GM18907 (cell line): ENCODE results near the gene TIMP2.
"Not testable (repeated sequence)": the region's sequence is repeated elsewhere in the genome, so short reads cannot be mapped to it uniquely, and the experiment has no call there.

Experiments used
- ATAC-seq: cut with Tn5 transposase; IDR thresholded peaks from one replicate; pipeline ENCODE4 v1.9.1; 2021; ENCODE audit warnings: mild to moderate bottlenecking, moderate library complexity; ENCODE audit not compliant: unreplicated experiment

The TIMP2 gene

DNA sequence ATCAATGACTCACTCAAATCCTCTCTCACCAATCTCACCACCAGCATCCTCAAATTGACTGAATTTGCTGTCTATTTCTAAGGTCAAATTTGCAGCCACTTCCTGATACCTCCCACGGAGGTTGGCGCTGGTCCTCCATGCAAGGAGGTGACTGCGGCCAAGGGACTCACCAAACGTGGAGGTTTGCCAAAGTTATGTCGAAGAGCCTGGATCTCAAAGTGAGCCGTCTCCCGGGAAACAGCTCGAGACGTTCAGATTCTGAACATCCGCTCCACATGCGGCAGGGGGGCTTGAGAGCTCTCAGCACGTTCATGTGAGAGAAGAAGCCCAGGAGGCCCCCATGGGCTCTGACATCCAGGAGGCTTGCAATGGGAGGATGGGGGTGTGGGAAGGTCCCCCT lies 31.9 kb upstream of the TIMP2 start:
- no peak for ATAC-seq

DNA sequence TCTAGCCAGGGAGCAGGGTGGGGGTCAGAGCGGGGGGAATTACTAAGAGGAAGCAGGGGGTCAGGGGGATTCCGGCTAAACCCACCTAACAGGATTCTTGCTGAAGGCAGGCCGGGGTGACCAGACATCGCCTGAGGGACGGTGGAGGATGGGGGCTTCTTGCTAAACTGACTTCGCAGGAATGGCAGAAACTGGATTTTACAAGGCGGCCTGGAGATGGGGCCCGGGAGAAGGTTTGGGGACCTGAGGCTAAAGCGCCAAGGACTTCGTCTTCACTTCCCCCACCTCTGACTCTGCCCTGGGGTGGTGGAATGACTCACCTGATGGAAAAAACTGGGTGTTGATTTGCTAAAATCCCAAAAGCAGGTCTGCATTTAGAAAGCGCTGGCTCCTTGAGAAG lies 31.1 kb upstream of the TIMP2 start:
- ATAC-seq = no peak

DNA sequence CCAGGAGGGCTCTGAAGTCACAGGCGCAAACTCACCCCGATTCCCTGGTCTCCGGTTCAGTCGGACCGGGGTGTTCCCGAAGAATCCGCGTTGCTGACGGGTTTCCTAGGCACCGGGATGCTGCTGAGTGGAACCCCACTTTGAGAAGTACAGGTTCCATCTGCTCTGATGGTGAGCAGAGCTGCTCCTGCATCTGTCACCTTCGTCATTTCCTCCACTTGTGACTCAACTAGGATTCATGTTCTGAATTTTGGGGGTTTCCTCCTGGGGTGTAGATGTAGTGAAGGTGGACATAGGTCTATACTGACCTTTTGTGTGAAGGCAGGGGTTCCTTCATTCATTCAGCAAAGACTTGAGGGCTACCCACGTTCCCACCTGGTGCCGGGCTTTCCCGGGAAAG lies 29.5 kb upstream of the TIMP2 start:
- ATAC-seq = no peak

DNA sequence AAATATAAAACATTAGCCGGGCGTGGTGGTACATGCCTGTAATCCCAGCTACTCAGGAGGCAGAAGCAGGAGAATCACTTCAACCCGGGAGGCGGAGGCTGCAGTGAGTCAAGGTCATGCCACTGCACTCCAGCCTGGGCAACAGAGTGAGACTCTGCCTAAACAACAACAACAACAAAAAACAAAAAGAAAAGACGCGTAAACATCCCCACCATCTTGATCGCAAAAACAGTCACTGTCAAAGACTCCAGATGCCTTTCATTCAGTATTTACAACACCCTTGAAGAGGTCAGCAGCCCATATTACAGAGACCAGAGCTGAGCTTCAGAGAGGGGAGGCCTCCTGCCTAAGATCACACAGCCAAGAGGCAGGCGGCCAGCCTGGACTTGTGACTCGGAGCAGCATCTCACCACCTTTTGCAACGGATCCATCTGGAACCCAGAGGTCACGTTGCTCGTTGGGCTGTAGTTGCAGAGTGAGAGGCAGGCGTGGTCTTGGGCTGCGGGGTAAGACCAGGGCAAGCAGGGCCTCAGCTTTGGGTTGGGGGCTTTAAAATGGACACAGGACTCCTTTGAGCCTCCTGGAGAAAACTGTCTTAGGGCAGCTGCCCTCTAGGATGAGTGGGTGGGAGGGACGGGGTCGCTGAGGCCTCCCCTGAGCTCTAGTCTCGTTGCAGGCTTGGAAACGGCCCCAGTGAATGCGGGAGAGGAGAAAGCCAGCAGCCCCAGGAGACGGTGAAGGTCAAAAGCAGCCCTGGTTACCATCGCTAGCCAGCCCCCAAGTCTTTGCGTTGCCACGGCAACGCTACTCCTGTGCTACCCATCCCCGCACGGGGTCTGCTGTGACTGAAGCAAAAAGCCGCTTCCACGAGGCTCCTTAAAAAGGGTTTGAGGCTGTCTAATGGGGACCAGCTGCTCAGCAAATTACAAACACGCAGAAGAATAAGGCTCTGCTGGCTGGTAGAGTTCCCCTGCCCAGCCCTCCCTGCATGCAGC lies 28.5 kb upstream of the TIMP2 start:
- no peak for ATAC-seq

DNA sequence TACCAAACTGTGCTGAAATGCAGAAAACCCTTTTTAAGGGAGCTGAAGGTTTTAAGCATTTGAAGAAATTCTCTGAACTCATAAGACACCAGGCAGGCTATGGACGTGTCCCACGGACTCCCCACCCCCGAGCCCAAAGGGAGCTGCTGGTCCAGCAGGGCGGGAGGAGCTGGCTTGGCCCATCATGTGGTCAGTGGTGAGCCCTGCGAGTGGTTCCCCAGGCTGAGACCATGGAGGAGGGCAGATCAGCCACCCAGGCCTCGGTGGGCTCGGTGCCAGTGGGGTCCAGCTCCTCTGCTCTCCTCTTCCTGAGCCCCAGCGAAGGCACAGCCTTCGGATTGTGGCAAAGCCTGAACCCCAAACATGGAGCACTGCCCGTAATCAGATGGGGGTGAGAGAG lies 27.5 kb upstream of the TIMP2 start:
- no peak for ATAC-seq

DNA sequence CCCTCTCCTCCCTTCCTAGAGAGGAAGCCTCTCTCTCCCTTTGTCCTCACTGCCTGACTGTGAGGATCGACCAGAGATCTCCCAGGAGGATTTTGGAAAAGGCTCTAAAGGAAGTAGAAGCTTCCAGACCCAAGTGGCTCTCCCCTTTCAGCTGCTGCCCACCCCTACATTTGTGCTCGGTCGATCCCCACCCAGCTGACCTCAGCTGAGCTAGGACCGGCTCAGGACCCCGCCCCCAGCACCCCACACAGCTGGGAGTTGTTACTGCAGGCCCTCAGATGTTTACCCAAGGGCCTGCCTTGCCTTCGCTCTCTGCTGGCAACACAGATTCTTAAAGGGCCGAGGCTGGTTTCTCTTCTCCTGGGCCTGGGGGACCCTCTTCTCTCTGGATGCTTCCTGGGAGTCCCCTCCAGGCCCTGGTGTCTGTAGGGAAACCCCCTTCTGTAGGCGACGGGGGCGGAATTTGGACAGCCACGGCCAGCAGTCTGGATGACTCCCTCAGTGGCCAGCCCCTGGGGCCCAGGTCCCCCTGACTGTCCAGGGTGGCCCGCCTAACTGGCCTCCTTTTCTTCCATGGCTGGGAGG lies 26.9 kb upstream of the TIMP2 start:
- ATAC-seq = no peak

DNA sequence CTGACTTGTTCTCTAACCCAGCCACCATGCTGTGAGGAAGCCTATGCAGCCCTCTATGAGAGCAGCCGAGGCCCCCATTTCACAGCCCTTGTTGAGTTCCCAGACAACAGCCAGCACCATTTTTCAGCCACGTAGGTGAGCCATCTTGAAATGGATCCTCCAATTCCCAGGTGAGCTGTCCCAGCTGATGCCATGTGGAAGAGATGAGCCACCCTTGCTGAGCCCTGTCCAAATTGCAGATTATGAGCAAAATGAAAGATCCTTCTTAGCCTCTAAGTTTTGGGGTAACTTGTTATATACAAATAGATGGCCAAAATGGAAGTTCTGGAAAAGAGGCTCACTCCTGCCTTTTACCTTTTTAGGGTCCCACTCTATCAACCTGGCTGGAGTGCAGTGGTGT lies 25.7 kb upstream of the TIMP2 start:
- no peak for ATAC-seq

DNA sequence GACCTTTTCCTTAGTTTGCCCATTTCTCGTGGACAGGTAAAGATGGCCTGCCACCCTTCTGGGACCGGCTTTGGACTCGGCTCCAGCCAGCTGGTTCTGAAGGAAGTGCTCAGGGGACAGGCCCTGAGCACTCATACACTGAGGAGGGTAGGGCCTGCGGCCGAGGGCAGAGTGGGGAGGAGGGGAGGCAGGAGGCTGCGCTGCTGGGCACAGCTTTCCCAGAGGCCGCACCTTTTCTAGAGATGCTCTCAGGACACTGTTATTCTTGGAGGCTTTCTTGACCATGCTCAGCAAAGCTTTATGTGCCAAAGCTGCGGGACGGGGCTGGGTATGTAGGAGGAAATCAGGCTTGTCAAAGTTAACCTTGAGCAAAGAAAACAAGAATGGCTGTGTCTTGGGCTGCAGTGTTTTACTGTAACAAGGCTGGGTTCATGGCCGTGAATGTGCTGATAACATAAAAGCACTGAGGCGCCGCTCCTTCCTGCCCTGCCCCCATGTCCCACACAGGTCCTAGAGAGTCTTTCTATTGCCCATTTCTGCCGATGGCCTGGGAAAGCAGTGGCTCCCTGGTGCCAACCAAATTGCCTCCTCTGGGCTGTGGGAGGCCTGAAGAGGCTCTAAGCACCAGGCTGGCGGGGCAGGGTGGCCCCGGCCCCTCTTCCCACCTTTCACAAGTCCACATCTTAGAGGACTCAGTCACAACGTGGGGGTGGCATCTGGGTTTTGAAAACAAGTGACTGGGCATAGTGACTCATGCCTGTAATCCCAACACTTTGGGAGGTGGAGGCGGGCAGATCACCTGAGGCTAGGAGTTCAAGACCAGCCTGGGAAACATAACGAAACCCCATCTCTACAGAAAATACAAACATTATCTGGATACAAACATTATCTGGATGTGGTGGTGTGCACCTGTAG lies 22.3 kb upstream of the TIMP2 start:
- no peak for ATAC-seq

DNA sequence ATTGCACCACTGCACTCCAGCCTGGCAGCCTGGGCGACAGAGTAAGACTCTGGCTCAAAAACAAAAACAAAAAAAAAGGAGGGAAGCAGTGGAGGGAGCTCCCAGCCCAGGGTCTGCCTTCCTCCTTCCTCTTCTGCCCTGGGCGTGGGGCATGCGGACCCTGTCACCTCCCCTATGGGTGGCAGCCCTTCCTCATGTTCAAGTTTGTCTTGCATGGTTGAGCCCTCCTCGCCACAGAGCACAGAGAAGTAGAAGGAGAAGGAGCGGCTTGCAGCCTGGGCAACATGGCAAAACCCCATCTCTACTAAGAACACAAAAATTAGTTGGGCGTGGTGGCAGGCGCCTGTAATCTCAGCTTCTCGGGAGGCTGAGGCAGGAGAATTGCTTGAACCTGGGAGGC lies 21.4 kb upstream of the TIMP2 start:
- no peak for ATAC-seq

DNA sequence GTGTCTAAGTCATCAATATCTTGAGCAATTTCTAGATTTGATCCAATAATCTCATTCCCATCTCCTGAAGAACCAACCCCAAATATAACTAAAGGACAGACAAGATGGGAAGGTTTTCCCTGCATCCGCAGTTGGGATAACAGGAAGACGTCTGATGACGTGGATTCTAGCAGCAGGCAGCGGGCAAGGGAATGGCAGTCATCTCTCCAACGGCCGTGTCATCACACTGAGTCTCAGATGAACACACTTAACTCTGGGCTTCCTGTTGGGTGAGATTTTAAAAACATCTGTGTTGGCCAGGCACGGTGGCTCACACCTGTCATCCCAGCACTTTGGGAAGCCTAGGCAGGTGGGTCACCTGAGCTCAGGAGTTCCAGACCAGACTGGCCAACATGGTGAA lies 20.9 kb upstream of the TIMP2 start:
- no peak for ATAC-seq

DNA sequence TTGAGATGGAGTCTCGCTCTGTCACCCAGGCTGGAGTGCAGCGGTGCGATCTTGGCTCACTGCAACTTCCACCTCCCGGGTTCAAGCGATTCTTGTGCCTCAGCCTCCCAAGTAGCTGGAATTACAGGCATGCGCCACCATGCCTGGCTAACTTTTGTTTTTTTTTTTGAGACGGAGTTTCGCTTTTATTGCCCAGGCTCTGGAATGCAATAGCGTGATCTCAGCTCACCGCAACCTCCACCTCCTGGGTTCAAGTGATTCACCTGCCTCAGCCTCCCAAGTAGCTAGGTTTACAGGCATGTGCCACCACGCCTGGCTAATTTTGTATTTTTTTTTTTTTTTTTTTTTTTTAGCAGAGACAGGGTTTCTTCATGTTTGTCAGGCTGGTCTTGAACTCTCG lies 20.3 kb upstream of the TIMP2 start:
- not testable (repeated sequence) for ATAC-seq

DNA sequence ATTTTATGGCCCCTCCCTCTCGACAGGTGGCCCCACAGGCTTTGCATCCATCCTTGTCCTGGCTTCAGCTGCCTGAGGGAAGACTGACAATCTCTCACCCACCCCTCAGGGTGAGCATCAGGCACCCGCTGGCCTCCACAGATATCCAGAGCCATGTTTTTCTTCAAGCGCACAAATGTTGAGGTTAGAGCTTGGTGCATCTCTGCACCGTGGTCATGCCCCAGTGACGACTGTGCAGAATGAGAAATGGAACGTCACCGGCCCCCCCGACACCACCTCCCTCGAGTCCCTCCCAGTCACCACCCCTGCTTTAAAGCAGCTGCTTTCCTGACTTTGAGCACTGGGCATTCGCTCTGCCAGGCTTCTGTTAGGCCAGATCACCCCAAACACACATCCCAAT lies 19.8 kb upstream of the TIMP2 start:
- ATAC-seq = no peak

DNA sequence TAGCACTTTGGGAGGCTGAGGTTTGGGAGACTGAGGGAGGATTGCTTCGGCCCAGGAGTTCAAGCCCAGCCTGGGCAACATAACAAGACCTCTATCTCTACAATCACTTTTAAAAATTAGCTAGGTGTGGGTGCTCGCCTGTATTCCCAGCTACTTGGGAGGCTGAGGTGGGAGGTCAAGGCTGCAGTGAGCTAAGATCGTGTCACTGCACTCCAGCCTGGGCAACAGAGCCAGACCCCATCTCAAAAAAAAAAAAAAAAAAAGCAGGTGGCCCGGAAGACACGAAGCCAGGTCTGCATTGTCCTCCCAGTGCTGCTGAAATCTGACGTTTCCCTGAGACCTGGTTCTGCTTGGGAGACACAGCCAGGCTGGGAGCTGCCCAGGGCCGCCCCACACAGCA lies 18.8 kb upstream of the TIMP2 start:
- ATAC-seq = no peak

DNA sequence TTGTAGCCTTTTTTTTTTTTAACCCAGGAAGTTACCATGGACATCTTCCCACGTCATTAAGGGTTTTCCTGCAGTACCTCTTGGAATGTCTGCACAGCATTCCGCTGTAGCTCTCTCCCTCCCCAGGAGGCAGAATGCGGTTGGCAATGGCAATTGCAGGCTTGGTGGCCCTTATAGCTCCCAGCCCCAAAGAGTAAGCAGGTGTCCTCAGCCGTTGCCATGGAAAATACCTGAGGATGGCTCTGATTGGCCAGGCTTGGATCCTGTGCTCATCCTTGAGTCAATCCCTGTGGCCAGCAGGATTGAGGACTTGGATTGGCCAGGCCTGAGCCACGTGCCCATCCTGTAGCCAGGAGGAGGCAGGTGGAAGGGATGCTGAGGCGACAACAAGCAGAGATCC lies 15.5 kb upstream of the TIMP2 start:
- ATAC-seq = no peak

DNA sequence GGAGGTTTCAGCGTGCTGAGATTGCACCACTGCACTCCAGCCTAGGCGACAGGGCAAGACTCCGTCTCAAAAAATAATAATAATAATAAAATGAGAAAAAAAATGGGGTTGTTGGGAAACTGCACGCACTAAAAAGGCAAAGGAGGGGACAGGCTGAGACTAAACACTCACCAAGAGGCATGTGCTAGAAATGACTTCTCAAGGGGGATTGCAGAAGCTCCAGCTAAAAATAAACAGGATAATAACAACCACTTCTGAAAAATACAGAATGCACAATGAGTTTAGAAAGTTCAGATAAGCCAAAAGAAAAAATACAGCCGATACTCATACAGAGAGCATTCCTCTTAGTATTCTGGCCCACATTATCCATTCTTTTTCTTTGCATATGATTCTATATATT lies 15.1 kb upstream of the TIMP2 start:
- ATAC-seq = no peak

DNA sequence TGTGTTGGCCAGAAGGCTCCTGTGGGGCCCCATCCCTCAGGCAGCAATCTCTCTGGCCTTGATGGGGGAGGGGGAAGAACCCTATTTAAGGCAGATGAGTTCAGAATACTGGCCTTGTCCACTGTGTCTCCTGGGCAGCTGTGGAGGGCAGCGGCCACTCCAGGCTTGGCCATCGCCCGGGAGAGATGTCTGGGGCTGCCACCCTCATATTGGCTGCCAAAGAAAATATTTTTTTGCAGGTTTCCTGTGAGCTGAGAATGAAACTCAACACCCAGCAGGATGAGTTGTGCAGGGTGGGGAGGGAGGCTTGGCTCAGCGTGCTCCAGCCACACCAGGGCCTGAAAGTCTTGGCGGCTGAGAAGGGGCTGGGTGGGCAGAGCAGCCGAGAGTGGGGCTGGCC lies 14.4 kb upstream of the TIMP2 start:
- ATAC-seq = no peak

DNA sequence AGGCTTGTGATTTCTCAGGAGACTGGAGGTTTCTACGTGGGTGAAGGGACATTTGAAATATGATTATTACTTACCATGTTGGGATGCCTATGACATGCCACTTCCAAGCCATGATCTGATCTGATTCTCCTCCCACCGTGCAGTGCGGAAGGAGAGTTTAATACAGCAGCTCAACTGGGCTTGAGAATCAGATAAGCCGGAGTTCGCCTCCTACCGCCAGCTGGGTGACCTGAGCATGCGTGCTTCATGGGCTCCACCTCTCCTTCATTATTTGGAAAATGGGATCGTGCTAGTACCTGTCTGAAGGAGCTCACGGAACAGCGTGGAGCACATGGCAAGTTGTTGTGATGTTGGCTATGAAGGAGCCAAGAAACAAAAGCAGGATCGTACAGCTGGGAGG lies 12.4 kb upstream of the TIMP2 start:
- ATAC-seq = no peak

DNA sequence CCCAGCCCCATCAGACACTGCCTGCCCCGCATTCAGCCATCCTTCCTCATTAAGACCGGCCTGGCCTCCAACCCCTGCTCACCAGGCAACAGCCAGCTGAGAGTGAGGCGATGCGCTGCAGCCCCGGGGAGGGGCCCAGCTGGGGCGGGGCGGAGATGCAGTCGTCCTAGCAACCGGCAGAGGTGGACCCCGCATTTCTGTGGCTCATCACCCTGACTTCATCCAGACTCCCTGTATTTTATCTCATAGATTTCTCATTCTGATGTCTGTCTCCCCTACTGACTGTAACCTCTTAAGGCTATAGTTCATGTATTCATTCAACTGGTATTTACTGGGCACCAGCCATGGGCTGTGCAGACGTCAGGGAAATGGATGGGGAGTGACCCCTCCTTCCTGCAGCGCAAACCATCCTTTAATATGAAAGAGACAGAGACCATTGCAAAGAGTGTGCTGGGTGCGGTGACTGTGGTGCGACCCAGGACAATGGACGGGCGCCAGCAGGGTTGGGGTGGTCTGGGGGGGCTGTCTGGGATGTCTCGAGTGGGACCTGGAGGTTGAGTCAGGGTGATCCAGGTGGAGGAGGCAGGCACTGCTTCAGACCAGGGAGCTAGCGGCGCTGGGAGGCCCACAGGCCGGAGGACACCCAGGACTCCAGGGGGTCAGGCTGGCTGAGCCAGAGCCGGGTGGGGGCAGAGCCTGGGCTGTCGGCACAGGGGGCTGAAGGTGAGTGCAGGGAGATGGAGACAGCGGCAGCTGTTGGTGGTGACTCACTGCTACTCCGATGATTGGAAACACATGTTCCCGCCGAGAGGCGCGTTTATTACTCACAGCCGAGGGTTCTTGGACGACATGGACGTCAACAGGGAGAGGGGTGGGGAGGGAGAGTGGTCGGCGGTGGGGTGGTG lies 10.5 kb upstream of the TIMP2 start:
- no peak for ATAC-seq

DNA sequence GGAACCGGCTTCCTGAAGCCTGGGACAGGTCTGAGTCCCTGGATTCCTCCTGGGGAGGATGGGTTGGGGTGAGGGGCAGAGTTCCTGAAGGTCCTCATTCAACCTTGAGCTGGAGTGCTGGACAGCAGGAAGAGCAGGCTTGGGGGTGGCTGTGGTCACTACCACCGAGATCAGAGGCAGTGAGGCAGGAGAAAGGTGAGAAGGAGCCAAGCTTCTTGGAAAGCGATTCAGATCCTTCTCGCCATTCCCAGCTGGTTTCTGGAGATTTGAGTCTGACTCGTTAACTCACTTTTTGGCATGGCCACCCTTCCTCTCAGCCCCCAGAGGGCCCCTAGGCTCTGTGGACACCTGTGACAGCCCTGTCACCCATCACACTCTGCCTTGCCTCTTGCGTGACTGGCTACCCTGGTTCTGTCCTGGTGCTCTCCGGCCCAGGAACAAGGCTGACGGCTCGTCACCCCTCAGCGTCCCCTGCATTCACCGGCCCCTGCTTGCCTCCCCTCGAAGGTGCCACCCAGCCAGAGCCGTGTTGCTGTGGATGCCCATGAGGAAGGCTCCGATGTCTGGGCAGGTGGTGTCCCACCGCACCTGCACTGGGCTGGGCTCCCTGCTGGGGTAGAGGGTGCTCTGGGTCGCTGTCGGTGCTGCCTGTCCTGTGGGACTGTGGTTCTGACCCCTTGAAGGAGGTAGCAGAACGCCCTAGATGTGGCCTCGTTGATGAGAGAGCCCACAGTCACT lies 9.7 kb upstream of the TIMP2 start:
- no peak for ATAC-seq
